ENCODE data around the gene FMNL2.

Gene FMNL2

GRCh38 chr2:152534460-152535135 is 199.6 kb downstream of the FMNL2 start:
- DNase-seq, result no peak

GRCh38 chr2:152537081-152537651 is 202.2 kb downstream of the FMNL2 start:
- DNase-seq, result peak; percentile 24

- DNase-seq, result no peak
Observed at GRCh38 chr2:152539424-152539823, 204.4 kb downstream of the FMNL2 start.

- no peak for DNase-seq
Observed at GRCh38 chr2:152541712-152542111, 206.7 kb downstream of the FMNL2 start.

GRCh38 chr2:152542337-152542994 is 207.5 kb downstream of the FMNL2 start:
- no peak for DNase-seq

GRCh38 chr2:152542995-152543481 is 208.1 kb downstream of the FMNL2 start:
- DNase-seq, result peak; percentile 69

GRCh38 chr2:152543717-152544116 is 208.7 kb downstream of the FMNL2 start:
- DNase-seq, result no peak

GRCh38 chr2:152544638-152545037 is 209.7 kb downstream of the FMNL2 start:
- DNase-seq, result no peak

- DNase-seq, result no peak
Observed at GRCh38 chr2:152546230-152546837, 211.4 kb downstream of the FMNL2 start.

GRCh38 chr2:152548111-152548875 is 213.3 kb downstream of the FMNL2 start:
- no peak for DNase-seq

- DNase-seq, result no peak
Observed at GRCh38 chr2:152548996-152549395, 214.0 kb downstream of the FMNL2 start.

GRCh38 chr2:152549423-152549822 is 214.4 kb downstream of the FMNL2 start:
- no peak for DNase-seq

- DNase-seq, result no peak
Observed at GRCh38 chr2:152550386-152550785, 215.4 kb downstream of the FMNL2 start.

GRCh38 chr2:152552888-152553287 is 217.9 kb downstream of the FMNL2 start:
- DNase-seq, result peak; percentile 20

GRCh38 chr2:152553518-152553917 is 218.5 kb downstream of the FMNL2 start:
- no peak for DNase-seq

- DNase-seq, result peak; percentile 16
Observed at GRCh38 chr2:152555048-152555447, 220.1 kb downstream of the FMNL2 start.

- DNase-seq, result no peak
Observed at GRCh38 chr2:152556506-152556905, 221.5 kb downstream of the FMNL2 start.

GRCh38 chr2:152557273-152557888 is 222.4 kb downstream of the FMNL2 start:
- no peak for DNase-seq

GRCh38 chr2:152558158-152558984 is 223.4 kb downstream of the FMNL2 start:
- peak; percentile 46 for DNase-seq

GRCh38 chr2:152559008-152559407 is 224.0 kb downstream of the FMNL2 start:
- no peak for DNase-seq

GRCh38 chr2:152560166-152560565 is 225.2 kb downstream of the FMNL2 start:
- DNase-seq, result no peak

Data from midbrain (tissue), 1 donor.